ENCODE results near the gene DLX2. TPM values are rescaled to one million over a fixed set of nuclear protein-coding genes. Genes with fewer than 3 reads are reported as not detected.

The DLX2 gene
- total RNA-seq, 4 donors from 2014 or later, result not detected

- intact Hi-C loops (cut with DNase I), result no loop called here
- no peaks in the 10 kb centered on the region for H3K9me3 ChIP-seq
- DNase-seq (ENCODE audit: extremely low spot score), result no peak
- TF ChIP-seq CTCF (IDR thresholded peaks at IDR 0.05), result no peak
- 16% methylated on average over 18 of the region's 18 CpGs for WGBS
- peak overlapping the region in 3 of 4 donors; percentile 40 to 57 (median 48) for H3K4me3 ChIP-seq
- no peak overlapping the region for H3K27ac ChIP-seq (replicated peaks in 1 of 4)
- H3K36me3 ChIP-seq, result no peaks in the 10 kb centered on the region
- peaks cover 34 to 50% (median 45%) of the 10 kb centered on the region in 4 donors for H3K4me1 ChIP-seq
- peaks cover 32 to 100% (median 98%) of the 10 kb centered on the region in 4 donors for H3K27me3 ChIP-seq
These were observed 9.0 kb downstream of the DLX2 start for GRCh38 chr2:172093416-172094293.

- intact Hi-C loops (cut with DNase I), result no loop called here
- H3K36me3 ChIP-seq, result no peaks in the 10 kb centered on the region
- 14% methylated on average over 19 of the region's 19 CpGs for WGBS
- no peak for DNase-seq (ENCODE audit: extremely low spot score)
- H3K27me3 ChIP-seq, result peaks cover 29 to 100% (median 98%) of the 10 kb centered on the region in 4 donors
- H3K4me1 ChIP-seq, result peaks cover 33 to 56% (median 47%) of the 10 kb centered on the region in 4 donors
- no peak overlapping the region for H3K4me3 ChIP-seq
- no peak for TF ChIP-seq EP300 (IDR thresholded peaks at IDR 0.05)
- TF ChIP-seq CTCF (IDR thresholded peaks at IDR 0.05), result no peak
- no peak for TF ChIP-seq POLR2AphosphoS5 (IDR thresholded peaks at IDR 0.05)
- TF ChIP-seq POLR2A (IDR thresholded peaks at IDR 0.05; ENCODE audit: low read depth), result no peak
- no peaks in the 10 kb centered on the region for H3K9me3 ChIP-seq
- no peak overlapping the region for H3K27ac ChIP-seq (replicated peaks in 1 of 4)
These were observed 9.8 kb downstream of the DLX2 start for GRCh38 chr2:172092716-172093415.

- WGBS, result 19% methylated on average over 11 of the region's 11 CpGs
- H3K36me3 ChIP-seq, result no peaks in the 10 kb centered on the region
- no peak for DNase-seq (ENCODE audit: extremely low spot score)
- no peak for TF ChIP-seq POLR2A (IDR thresholded peaks at IDR 0.05; ENCODE audit: low read depth)
- TF ChIP-seq CTCF (IDR thresholded peaks at IDR 0.05), result no peak
- TF ChIP-seq EP300 (IDR thresholded peaks at IDR 0.05), result no peak
- TF ChIP-seq POLR2AphosphoS5 (IDR thresholded peaks at IDR 0.05), result no peak
- H3K4me3 ChIP-seq, result no peak overlapping the region
- intact Hi-C loops (cut with DNase I), result no loop called here
- peaks cover 30 to 57% (median 46%) of the 10 kb centered on the region in 4 donors for H3K4me1 ChIP-seq
- no peaks in the 10 kb centered on the region for H3K9me3 ChIP-seq
- peaks cover 26 to 100% (median 98%) of the 10 kb centered on the region in 4 donors for H3K27me3 ChIP-seq
- H3K27ac ChIP-seq (replicated peaks in 1 of 4), result no peak overlapping the region
These were observed 10.7 kb downstream of the DLX2 start for GRCh38 chr2:172091761-172092566.

GRCh38 chr2:172091000-172091641 lies 11.6 kb downstream of the DLX2 start:
- intact Hi-C loops (cut with DNase I), result no loop called here
- H3K9me3 ChIP-seq, result no peaks in the 10 kb centered on the region
- peaks cover 31 to 100% (median 98%) of the 10 kb centered on the region in 4 donors for H3K27me3 ChIP-seq
- 19% methylated on average over 8 of the region's 13 CpGs for WGBS
- H3K4me3 ChIP-seq, result no peak overlapping the region
- no peak for DNase-seq (ENCODE audit: extremely low spot score)
- H3K36me3 ChIP-seq, result no peaks in the 10 kb centered on the region
- no peak overlapping the region for H3K27ac ChIP-seq (replicated peaks in 1 of 4)
- peaks cover 30 to 57% (median 46%) of the 10 kb centered on the region in 4 donors for H3K4me1 ChIP-seq
- TF ChIP-seq CTCF (IDR thresholded peaks at IDR 0.05) (no peak), EP300 (IDR thresholded peaks at IDR 0.05) (no peak)
